ENCODE data around the gene KLK12. TPM values are rescaled to one million over a fixed set of nuclear protein-coding genes. Genes with fewer than 3 reads are reported as not detected.

KLK12 gene
- total and polyA plus RNA-seq, 10 donors: 0.16 TPM; not detected in 9

- WGBS, 5 donors: 56 to 71% (median 64%) methylated on average over 11 of the region's 11 CpGs
- no peaks in the 10 kb centered on the region for H3K36me3 ChIP-seq
- H3K4me3 ChIP-seq: no peak overlapping the region
- no peak for TF ChIP-seq POLR2A (IDR thresholded peaks at IDR 0.05)
- TF ChIP-seq CTCF (IDR thresholded peaks at IDR 0.05 in 8 of 11, conservative IDR thresholded peaks at IDR 0.05 in 3 of 11): no peak
- TF ChIP-seq POLR2AphosphoS5 (IDR thresholded peaks at IDR 0.05): no peak
- H3K9me3 ChIP-seq: no peaks in the 10 kb centered on the region
- no peak overlapping the region for H3K27ac ChIP-seq
- intact Hi-C loops (cut with DNase I; ENCODE audit: low total_unique reads): no loop called here
- peaks cover 0 to 65% (median 0%) of the 10 kb centered on the region in 7 donors for H3K27me3 ChIP-seq (replicated peaks in 1 of 7)
- no peak for DNase-seq
- no peaks in the 10 kb centered on the region for H3K4me1 ChIP-seq
Observed at GRCh38 chr19:50981587-50982146, 53.1 kb downstream of the KLK12 start.

GRCh38 chr19:50980208-50980607 is 54.6 kb downstream of the KLK12 start:
- TF ChIP-seq POLR2A (IDR thresholded peaks at IDR 0.05) (no peak), POLR2AphosphoS5 (IDR thresholded peaks at IDR 0.05) (no peak), CTCF (IDR thresholded peaks at IDR 0.05 in 8 of 11, conservative IDR thresholded peaks at IDR 0.05 in 3 of 11) (no peak)
- peaks cover 0 to 62% (median 0%) of the 10 kb centered on the region in 7 donors for H3K27me3 ChIP-seq (replicated peaks in 1 of 7)
- no peak overlapping the region for H3K4me3 ChIP-seq

GRCh38 chr19:50979758-50980157 is 55.0 kb downstream of the KLK12 start:
- no peaks in the 10 kb centered on the region for H3K36me3 ChIP-seq
- no peaks in the 10 kb centered on the region for H3K9me3 ChIP-seq
- peaks cover 0 to 58% (median 0%) of the 10 kb centered on the region in 7 donors for H3K27me3 ChIP-seq (replicated peaks in 1 of 7)
- TF ChIP-seq CTCF (IDR thresholded peaks at IDR 0.05 in 8 of 11, conservative IDR thresholded peaks at IDR 0.05 in 3 of 11) (no peak), POLR2AphosphoS5 (IDR thresholded peaks at IDR 0.05) (no peak), POLR2A (IDR thresholded peaks at IDR 0.05) (no peak)
- H3K4me1 ChIP-seq: no peaks in the 10 kb centered on the region
- no peak overlapping the region for H3K4me3 ChIP-seq
- WGBS, 5 donors: 44 to 61% (median 51%) methylated on average over 8 of the region's 8 CpGs
- intact Hi-C loops (cut with DNase I; ENCODE audit: low total_unique reads): no loop called here
- no peak for DNase-seq
- H3K27ac ChIP-seq: no peak overlapping the region

More at GRCh38 chr19:50980208-50980607, 54.6 kb downstream of the KLK12 start:
- H3K4me1 ChIP-seq: no peaks in the 10 kb centered on the region
- WGBS, 5 donors: 69 to 76% (median 71%) methylated on average over 8 to 13 of the region's 13 CpGs
- H3K27ac ChIP-seq: no peak overlapping the region
- no peaks in the 10 kb centered on the region for H3K36me3 ChIP-seq
- intact Hi-C loops (cut with DNase I; ENCODE audit: low total_unique reads): no loop called here
- no peak for DNase-seq
- no peaks in the 10 kb centered on the region for H3K9me3 ChIP-seq

Other genes with a start within 250 kb of the KLK12 start
- gene ACP4, start 244.6 kb downstream of the KLK12 start, total RNA-seq: not detected
- not detected for gene ACP4, start 244.6 kb downstream of the KLK12 start, polyA plus RNA-seq
- 10 to 100 TPM in 4 of 7 donors, 1 to 10 TPM in 3; 1.3 to 28.6 (median 10.7) TPM for gene KLK1, start 211.2 kb downstream of the KLK12 start, total RNA-seq
- gene KLK1, start 211.2 kb downstream of the KLK12 start, polyA plus RNA-seq: 10 to 100 TPM; 16.3 to 56.5 (median 54.5) TPM
- not detected for gene KLK15, start 201.4 kb downstream of the KLK12 start, total RNA-seq
- gene KLK15, start 201.4 kb downstream of the KLK12 start, polyA plus RNA-seq: under 1 TPM in 2 of 3 donors, not detected in 1; 0.07 to 0.13 TPM
- gene KLK3, start 180.1 kb downstream of the KLK12 start, total RNA-seq: not detected
- under 1 TPM in 1 of 3 donors, not detected in 2; 0.03 TPM for gene KLK3, start 180.1 kb downstream of the KLK12 start, polyA plus RNA-seq
- gene KLK2, start 161.6 kb downstream of the KLK12 start, total RNA-seq: 1 to 10 TPM in 1 of 7 donors, under 1 TPM in 1, not detected in 5; 0.37 to 1.2 TPM
- gene KLK2, start 161.6 kb downstream of the KLK12 start, polyA plus RNA-seq: under 1 TPM; 0.65 to 0.86 (median 0.65) TPM
- gene KLK4, start 123.6 kb downstream of the KLK12 start, total RNA-seq: not detected
- under 1 TPM; 0.19 to 0.26 (median 0.20) TPM for gene KLK4, start 123.6 kb downstream of the KLK12 start, polyA plus RNA-seq
- under 1 TPM in 1 of 7 donors, not detected in 6; 0.79 TPM for gene KLK5, start 82.0 kb downstream of the KLK12 start, total RNA-seq
- under 1 TPM in 1 of 3 donors, not detected in 2; 0.13 TPM for gene KLK5, start 82.0 kb downstream of the KLK12 start, polyA plus RNA-seq
- 1 to 10 TPM in 5 of 7 donors, under 1 TPM in 1, not detected in 1; 0.79 to 9.5 (median 3.0) TPM for gene KLK6, start 65.4 kb downstream of the KLK12 start, total RNA-seq
- 1 to 10 TPM in 1 of 3 donors, under 1 TPM in 2; 0.43 to 5.8 (median 0.80) TPM for gene KLK6, start 65.4 kb downstream of the KLK12 start, polyA plus RNA-seq
- 1 to 10 TPM in 1 of 7 donors, under 1 TPM in 1, not detected in 5; 0.23 to 1.6 TPM for gene KLK7, start 51.1 kb downstream of the KLK12 start, total RNA-seq
- gene KLK7, start 51.1 kb downstream of the KLK12 start, polyA plus RNA-seq: under 1 TPM; 0.03 to 0.45 (median 0.09) TPM
- not detected for gene KLK8, start 33.4 kb downstream of the KLK12 start, total RNA-seq
- gene KLK8, start 33.4 kb downstream of the KLK12 start, polyA plus RNA-seq: under 1 TPM in 1 of 3 donors, not detected in 2; 0.56 TPM
- gene KLK10, start 15.3 kb downstream of the KLK12 start, total RNA-seq: not detected
- gene KLK10, start 15.3 kb downstream of the KLK12 start, polyA plus RNA-seq: under 1 TPM; 0.06 to 0.13 (median 0.09) TPM
- not detected for gene KLK11, start 8.4 kb downstream of the KLK12 start, total RNA-seq
- under 1 TPM in 2 of 3 donors, not detected in 1; 0.09 to 0.29 TPM for gene KLK11, start 8.4 kb downstream of the KLK12 start, polyA plus RNA-seq
- not detected for gene KLK13, start 30.1 kb upstream of the KLK12 start, total RNA-seq
- gene KLK13, start 30.1 kb upstream of the KLK12 start, polyA plus RNA-seq: under 1 TPM in 1 of 3 donors, not detected in 2; 0.13 TPM
- under 1 TPM in 2 of 7 donors, not detected in 5; 0.44 to 0.63 TPM for gene KLK14, start 47.9 kb upstream of the KLK12 start, total RNA-seq
- gene KLK14, start 47.9 kb upstream of the KLK12 start, polyA plus RNA-seq: under 1 TPM; 0.12 to 0.33 (median 0.22) TPM
- gene CTU1, start 73.4 kb upstream of the KLK12 start, total RNA-seq: 1 to 10 TPM; 4.5 to 8.2 (median 6.5) TPM
- gene CTU1, start 73.4 kb upstream of the KLK12 start, polyA plus RNA-seq: 1 to 10 TPM; 1.1 to 4.0 (median 2.6) TPM
- gene SIGLEC9, start 89.9 kb upstream of the KLK12 start, total RNA-seq: 10 to 100 TPM; 26.9 to 81.3 (median 42.1) TPM
- gene SIGLEC9, start 89.9 kb upstream of the KLK12 start, polyA plus RNA-seq: 10 to 100 TPM in 1 of 3 donors, 1 to 10 TPM in 2; 4.6 to 13.5 (median 5.7) TPM
- 10 to 100 TPM; 23.1 to 59.9 (median 31.3) TPM for gene SIGLEC7, start 107.3 kb upstream of the KLK12 start, total RNA-seq
- gene SIGLEC7, start 107.3 kb upstream of the KLK12 start, polyA plus RNA-seq: 10 to 100 TPM in 2 of 3 donors, 1 to 10 TPM in 1; 6.8 to 16.5 (median 11.0) TPM
- gene CD33, start 190.1 kb upstream of the KLK12 start, total RNA-seq: 10 to 100 TPM; 32.6 to 77.8 (median 65.4) TPM
- gene CD33, start 190.1 kb upstream of the KLK12 start, polyA plus RNA-seq: 10 to 100 TPM in 2 of 3 donors, 1 to 10 TPM in 1; 9.6 to 19.2 (median 16.6) TPM
- under 1 TPM in 1 of 7 donors, not detected in 6; 0.88 TPM for gene SIGLECL1, start 216.1 kb upstream of the KLK12 start, total RNA-seq
- under 1 TPM in 1 of 3 donors, not detected in 2; 0.26 TPM for gene SIGLECL1, start 216.1 kb upstream of the KLK12 start, polyA plus RNA-seq